GM12878 (cell line): ENCODE measurements around the gene PRRX1. TPM values are rescaled to one million over a fixed set of nuclear protein-coding genes. Genes with fewer than 3 reads are reported as not detected.

ENCODE experiments used
- ATAC-seq: fragments of 200-7000 bp; cut with Tn5 transposase; 3 replicates; pipeline ENCODE4 v1.9.1; 2020; ENCODE audit warnings: mild to moderate bottlenecking, moderate library complexity
- BruUV-seq: library from RNA; stranded (reverse); fragments of 400-500 nt; replicated peaks from 2 replicates; lab custom pipeline; 2021; lab: Mats Ljungman, UMichigan
- CTCF ChIA-PET: fragments of 300-600 bp; sonication (Branson Sonifier 250); formaldehyde crosslinking; extraction: SDS; loops from one replicate; lab custom pipeline; 2021; ENCODE audit warnings: inconsistent platforms; lab: Yijun Ruan, JAX
- POLR2A ChIA-PET: fragments of 350-600 bp; formaldehyde crosslinking; extraction: SDS; loops from one replicate; lab custom pipeline; 2021; ENCODE audit warnings: inconsistent platforms; lab: Charles Lee
- RAD21 ChIA-PET: fragments of 300-600 bp; sonication (Branson Sonifier 250); formaldehyde crosslinking; loops from one replicate; lab custom pipeline; 2023; ENCODE audit warnings: antibody characterized with exemption; ENCODE audit not compliant: unreplicated experiment; lab: Charles Lee
- SMC1A ChIA-PET: fragments of 300-600 bp; sonication (Branson Sonifier 250); formaldehyde crosslinking; loops from one replicate; lab custom pipeline; 2023; ENCODE audit not compliant: unreplicated experiment, uncharacterized antibody; lab: Charles Lee
- DNase-seq: peaks from one replicate; pipeline ENCODE4 v3.0.0-alpha.2; 2011; ENCODE audit warnings: low read depth, low spot score
- FAIRE-seq: peaks from 3 replicates; lab custom pipeline; 2011; peaks lifted over from hg19 to GRCh38; lab: Jason Lieb, UNC
- H2AFZ ChIP-seq: 2 replicates; pipeline ENCODE4 v1.6.0; 2011; ENCODE audit warnings: low read depth, low read length, control low read depth; ENCODE audit not compliant: control insufficient read depth
- H3K27ac ChIP-seq: 2 replicates; pipeline ENCODE4 v1.5.1; 2011; ENCODE audit warnings: control low read depth; ENCODE audit not compliant: control insufficient read depth, insufficient read depth
- H3K27me3 ChIP-seq, 2 experiments: replicated peaks in 1 of 2; 2 replicates each; pipeline versions ENCODE4 v1.6.0 to v1.6.1; 2011; ENCODE audit warnings: low read length in 1 of 2; ENCODE audit not compliant: control insufficient read depth in 2 of 2, insufficient read depth in 2 of 2
- H3K36me3 ChIP-seq, 2 experiments: 2 replicates each; pipeline ENCODE4 v1.5.1; 2011; ENCODE audit warnings: low read length in 1 of 2; ENCODE audit not compliant: control insufficient read depth in 2 of 2, insufficient read depth in 2 of 2
- H3K4me1 ChIP-seq: 2 replicates; pipeline ENCODE4 v1.6.1; 2011; ENCODE audit warnings: mild to moderate bottlenecking, low read length, moderate library complexity, mixed read lengths; ENCODE audit not compliant: control insufficient read depth, insufficient read depth
- H3K4me2 ChIP-seq: 2 replicates; pipeline ENCODE4 v1.6.0; 2011; ENCODE audit warnings: control low read depth; ENCODE audit not compliant: control insufficient read depth, insufficient read depth
- H3K4me3 ChIP-seq: fragments of 200-600 bp; sonication (generic); 2 replicates; pipeline ENCODE4 v1.5.1; 2016
- H3K79me2 ChIP-seq: 2 replicates; pipeline ENCODE4 v1.6.0; 2011; ENCODE audit warnings: low read length; ENCODE audit not compliant: control insufficient read depth, insufficient read depth
- H3K9ac ChIP-seq: 2 replicates; pipeline ENCODE4 v1.8.0; 2011; ENCODE audit warnings: low read length, control low read depth, mixed read lengths; ENCODE audit not compliant: control insufficient read depth, insufficient read depth
- H3K9me3 ChIP-seq: replicated peaks from 3 replicates; pipeline ENCODE4 v1.5.1; 2011; ENCODE audit warnings: mild to moderate bottlenecking, low read length; ENCODE audit not compliant: control insufficient read depth, insufficient read depth
- H4K20me1 ChIP-seq: 2 replicates; pipeline ENCODE4 v1.6.0; 2011; ENCODE audit not compliant: control insufficient read depth, insufficient read depth
- EZH2 ChIP-seq: IDR thresholded peaks from 2 replicates; pipeline ENCODE4 v1.6.1; 2012; ENCODE audit warnings: low read depth, mild to moderate bottlenecking, control low read depth, inconsistent platforms, low read length, borderline replicate concordance; ENCODE audit not compliant: control insufficient read depth
- MTA3 ChIP-seq: IDR thresholded peaks from 2 replicates; pipeline ENCODE4 v1.6.1; 2012; ENCODE audit warnings: low read length, inconsistent platforms, borderline replicate concordance
- NRF1 ChIP-seq: conservative IDR thresholded peaks from 2 replicates; pipeline ENCODE4 v1.6.1; 2011; ENCODE audit warnings: mild to moderate bottlenecking, low read depth, low read length, improper control_type of control experiment
- SMARCA5 ChIP-seq: fragments of 450-650 bp; IDR thresholded peaks from 2 replicates; pipeline ENCODE4 v1.6.1; 2017; ENCODE audit warnings: mild to moderate bottlenecking
- WGBS: methylation state at CpG from one replicate; pipeline ENCODE4 v1.1.6; 2016; ENCODE audit warnings: low lambda C conversion rate; ENCODE audit not compliant: insufficient replicate concordance, insufficient coverage; ENCODE audit errors: missing lambda C conversion rate; 5-methylcytosine and 5-hydroxymethylcytosine counted together
- in situ Hi-C: fragments of 300-500 bp; cut with MboI; formaldehyde crosslinking; loops from 9 replicates; pipeline ENCODE4 v1.14.3; 2018; ENCODE audit warnings: mixed read lengths
- intact Hi-C: fragments of 100-400 bp; cut with micrococcal nuclease; formaldehyde crosslinking; loops from one replicate; pipeline ENCODE4 v1.14.2; 2022; ENCODE audit not compliant: unreplicated experiment
- polyA plus RNA-seq, 11 experiments: library from polyadenylated mRNA; depleted of rRNA in 4 of 11; unstranded in 6 of 11; stranded (reverse) in 5 of 11; fragments of >200 nt; fragmentation: Nextera tagmentation in 4 of 11; fragmentation: Illumina TruSeq in 1 of 11; extraction: Ambion mirVana in 4 of 11; extraction: Trizol in 1 of 11; gene quantifications; 1 replicate in 1 of 11; 2 replicates in 10 of 11; pipeline versions ENCODE4 v1.2.1 to v1.2.3, GENCODE V29; 2011 to 2016; ENCODE audit warnings: inconsistent platforms in 2 of 11, missing spikeins in 2 of 11, low read depth in 1 of 11
- total RNA-seq, 4 experiments: library from RNA; depleted of rRNA in 3 of 4; stranded (reverse); fragments of >200 nt in 3 of 4; fragmentation: Illumina TruSeq in 1 of 4; extraction: Trizol in 1 of 4; gene quantifications; 2 replicates each; pipeline versions ENCODE4 v1.2.1 to v1.2.3, GENCODE V29; 2013 to 2021
- TF ChIP-seq, protein P1 (sequence below): fragments of 450-650 bp; IDR thresholded peaks from 2 replicates; pipeline ENCODE4 v1.6.1; 2018; ENCODE audit warnings: borderline replicate concordance, mild to moderate bottlenecking; ENCODE audit not compliant: partially characterized antibody

Gene PRRX1
- total and polyA plus RNA-seq, 10 of the 15 experiments (the other 5 are each of a cell fraction or from before 2014, with no cell fraction given) = 0.42 to 64.6 (median 1.5) TPM

DNA sequence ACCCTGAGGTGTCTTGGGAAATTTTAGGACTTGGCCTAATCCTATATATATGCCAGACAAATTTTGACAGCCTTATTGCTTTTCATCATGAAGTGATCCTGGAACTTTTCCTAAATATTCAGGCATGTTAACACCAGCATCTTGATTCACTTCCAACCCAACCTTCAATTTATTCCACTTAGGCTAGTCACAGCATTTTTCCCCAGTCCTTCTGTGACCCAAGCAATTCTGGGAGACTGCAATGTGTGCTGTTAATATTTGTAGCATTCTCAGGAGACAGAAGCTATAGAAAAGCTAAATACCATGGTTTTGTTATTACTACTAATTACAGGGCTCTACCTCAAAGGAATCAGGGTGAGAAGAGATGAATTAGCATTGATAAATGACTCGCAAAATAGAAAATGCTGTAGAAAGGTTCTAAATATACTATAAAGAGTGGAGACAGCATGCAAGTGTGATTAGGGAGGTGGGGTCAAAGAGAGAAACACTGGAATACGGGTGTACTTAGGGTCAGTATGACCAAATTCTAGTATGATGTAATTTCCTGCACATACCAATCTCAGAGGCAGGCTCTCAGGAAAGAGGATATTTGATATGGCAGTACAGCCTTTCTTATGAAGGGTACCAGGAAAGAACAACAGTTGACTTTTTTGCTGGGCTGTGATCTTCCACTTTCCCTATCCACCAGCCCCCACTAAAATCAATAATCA lies 29.1 kb downstream of the PRRX1 start:
- H3K27ac ChIP-seq = no peak overlapping the region
- ChIA-PET POLR2A (interaction anchor here (0.8 to 1.1 kb wide), 3 partner anchors 18 to 32 kb away, joined by 3 read pairs; no protein-coding TSS in a partner anchor), RAD21 (interaction anchor here (0.6 kb wide), 1 partner anchor 162 kb away, joined by 3 read pairs; no protein-coding TSS in a partner anchor), CTCF (interaction anchor here (0.6 to 8.7 kb wide), 10 partner anchors 9 to 190 kb away, joined by 3 to 99 read pairs (median 6); no protein-coding TSS in a partner anchor), SMC1A (interaction anchor here (0.8 to 3.1 kb wide), 6 partner anchors 18 to 84 kb away, joined by 3 to 10 read pairs (median 4); no protein-coding TSS in a partner anchor)
- no peak overlapping the region for H3K9ac ChIP-seq
- no peak overlapping the region for H2AFZ ChIP-seq
- no peak for TF ChIP-seq EZH2
- no peak for TF ChIP-seq NRF1
- TF ChIP-seq, protein P1, sequence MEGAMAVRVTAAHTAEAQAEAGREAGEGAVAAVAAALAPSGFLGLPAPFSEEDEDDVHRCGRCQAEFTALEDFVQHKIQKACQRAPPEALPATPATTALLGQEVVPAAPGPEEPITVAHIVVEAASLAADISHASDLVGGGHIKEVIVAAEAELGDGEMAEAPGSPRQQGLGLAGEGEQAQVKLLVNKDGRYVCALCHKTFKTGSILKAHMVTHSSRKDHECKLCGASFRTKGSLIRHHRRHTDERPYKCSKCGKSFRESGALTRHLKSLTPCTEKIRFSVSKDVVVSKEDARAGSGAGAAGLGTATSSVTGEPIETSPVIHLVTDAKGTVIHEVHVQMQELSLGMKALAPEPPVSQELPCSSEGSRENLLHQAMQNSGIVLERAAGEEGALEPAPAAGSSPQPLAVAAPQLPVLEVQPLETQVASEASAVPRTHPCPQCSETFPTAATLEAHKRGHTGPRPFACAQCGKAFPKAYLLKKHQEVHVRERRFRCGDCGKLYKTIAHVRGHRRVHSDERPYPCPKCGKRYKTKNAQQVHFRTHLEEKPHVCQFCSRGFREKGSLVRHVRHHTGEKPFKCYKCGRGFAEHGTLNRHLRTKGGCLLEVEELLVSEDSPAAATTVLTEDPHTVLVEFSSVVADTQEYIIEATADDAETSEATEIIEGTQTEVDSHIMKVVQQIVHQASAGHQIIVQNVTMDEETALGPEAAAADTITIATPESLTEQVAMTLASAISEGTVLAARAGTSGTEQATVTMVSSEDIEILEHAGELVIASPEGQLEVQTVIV = no peak
- TF ChIP-seq SMARCA5 = no peak
- TF ChIP-seq MTA3 = no peak
- no peaks in the 10 kb centered on the region for H4K20me1 ChIP-seq
- no peaks in the 10 kb centered on the region for H3K79me2 ChIP-seq
- ATAC-seq (no peak), FAIRE-seq (no peak), DNase-seq (no peak)
- no peaks in the 10 kb centered on the region for H3K9me3 ChIP-seq
- no peaks in the 10 kb centered on the region for H3K36me3 ChIP-seq
- H3K4me3 ChIP-seq = no peak overlapping the region
- WGBS = 46% methylated on average over 2 of the region's 2 CpGs
- H3K27me3 ChIP-seq = no peaks in the 10 kb centered on the region
- BruUV-seq = no TSS peak
- H3K4me2 ChIP-seq = no peak overlapping the region
- H3K4me1 ChIP-seq = no peaks in the 10 kb centered on the region
- intact Hi-C loops = no loop called here
- in situ Hi-C loops = loop anchor here (5.0 kb wide), 1 partner anchor 189 kb away; no protein-coding TSS in a partner anchor
